Effector memory CD4-positive, alpha-beta T cell (primary cell): ENCODE results near the gene ITPKB.
A peak's percentile ranks its signal among the peaks of the same experiment; 100 is the strongest.

Experiments
- DNase-seq, 3 donors: peaks; one replicate each; pipeline ENCODE4 v3.0.0-alpha.2; 2020
- H3K27ac ChIP-seq: 2 replicates; pipeline ENCODE4 v1.7.0; 2013; ENCODE audit warnings: mild to moderate bottlenecking, low read length, moderate library complexity; ENCODE audit not compliant: insufficient read depth, poor library complexity, severe bottlenecking
- H3K27me3 ChIP-seq: replicated peaks from 2 replicates; pipeline ENCODE4 v1.7.0; 2013; ENCODE audit warnings: mild to moderate bottlenecking, low read length; ENCODE audit not compliant: insufficient read depth, control insufficient read depth, poor library complexity, severe bottlenecking
- H3K36me3 ChIP-seq: 2 replicates; pipeline ENCODE4 v1.7.0; 2013; ENCODE audit warnings: mild to moderate bottlenecking, low read length, moderate library complexity; ENCODE audit not compliant: control insufficient read depth, insufficient read depth
- H3K4me1 ChIP-seq: 2 replicates; pipeline ENCODE4 v1.7.0; 2013; ENCODE audit warnings: low read length, mild to moderate bottlenecking; ENCODE audit not compliant: control insufficient read depth, insufficient read depth, poor library complexity, severe bottlenecking
- H3K4me3 ChIP-seq: 2 replicates; pipeline ENCODE4 v1.7.0; 2013; ENCODE audit warnings: low read length, low read depth, mild to moderate bottlenecking; ENCODE audit not compliant: insufficient read depth, poor library complexity, severe bottlenecking
- H3K9me3 ChIP-seq: 2 replicates; pipeline ENCODE4 v1.7.0; 2013; ENCODE audit warnings: mild to moderate bottlenecking, low read length, moderate library complexity; ENCODE audit not compliant: control insufficient read depth

The ITPKB gene

DNA sequence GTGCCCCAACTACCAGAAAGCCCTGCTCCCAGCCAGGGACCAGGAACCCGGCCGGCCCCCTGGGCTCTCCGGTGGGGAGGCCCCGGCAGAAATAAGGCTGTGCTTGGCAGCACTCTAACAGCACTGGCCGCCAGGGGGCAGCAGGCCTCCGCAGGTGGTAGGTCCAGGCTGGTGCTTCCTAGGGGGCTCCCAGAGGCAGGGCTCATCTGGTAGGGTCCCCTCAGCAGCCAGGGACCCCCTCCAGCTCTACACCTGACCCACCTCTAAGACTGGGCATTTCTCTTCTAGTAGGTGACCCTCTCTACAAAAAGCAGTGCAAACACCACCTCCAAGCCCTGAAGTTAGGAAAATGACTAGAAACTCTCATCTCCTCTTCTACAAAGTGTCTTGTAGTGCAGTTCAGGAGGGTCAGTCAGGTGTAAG is 104.9 kb downstream of the ITPKB start:
- peak overlapping the region; percentile 47 for H3K27ac ChIP-seq
- H3K36me3 ChIP-seq, result peaks cover 58% of the 10 kb centered on the region

DNA sequence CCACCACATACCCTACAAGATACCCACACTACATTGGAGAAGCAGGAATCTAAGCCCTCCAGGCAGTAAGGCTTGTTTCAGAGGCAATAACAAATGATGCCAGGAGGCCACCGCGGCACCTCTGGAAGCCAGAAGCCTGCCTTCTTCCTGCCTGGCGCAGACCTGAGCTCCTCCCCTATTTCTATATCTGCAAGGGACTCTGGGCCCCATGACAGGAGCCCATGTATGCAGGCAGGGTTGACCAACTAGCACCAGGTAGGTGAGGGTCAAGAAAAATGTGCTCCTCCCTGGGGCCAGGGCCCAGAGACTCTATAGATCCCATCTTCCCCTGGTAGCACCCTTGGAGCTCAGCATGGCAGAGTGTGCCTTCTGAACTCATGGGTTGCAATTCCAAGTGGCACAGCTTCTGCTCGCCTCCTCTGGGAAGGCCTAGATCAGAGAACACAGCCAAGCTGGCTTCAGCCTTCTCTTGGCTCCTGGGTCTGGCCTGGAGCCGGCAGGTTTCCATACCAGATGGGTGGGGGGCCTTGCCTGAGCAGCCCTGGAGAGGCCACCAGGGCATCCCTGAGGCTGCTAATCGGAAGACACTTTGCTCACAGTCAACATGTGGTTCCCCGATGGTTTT is 105.4 kb downstream of the ITPKB start:
- H3K4me1 ChIP-seq, result peaks cover 40% of the 10 kb centered on the region
- no peak for DNase-seq
- H3K36me3 ChIP-seq, result peaks cover 53% of the 10 kb centered on the region
- H3K9me3 ChIP-seq, result no peaks in the 10 kb centered on the region
- no peak overlapping the region for H3K4me3 ChIP-seq
- peak overlapping the region; percentile 47 for H3K27ac ChIP-seq
- no peaks in the 10 kb centered on the region for H3K27me3 ChIP-seq

More for the DNA sequence above, 104.9 kb downstream of the ITPKB start:
- H3K9me3 ChIP-seq, result no peaks in the 10 kb centered on the region
- H3K4me3 ChIP-seq, result no peak overlapping the region
- peaks cover 40% of the 10 kb centered on the region for H3K4me1 ChIP-seq
- no peaks in the 10 kb centered on the region for H3K27me3 ChIP-seq
- DNase-seq, result peak; percentile 62 to 78 (median 67)

DNA sequence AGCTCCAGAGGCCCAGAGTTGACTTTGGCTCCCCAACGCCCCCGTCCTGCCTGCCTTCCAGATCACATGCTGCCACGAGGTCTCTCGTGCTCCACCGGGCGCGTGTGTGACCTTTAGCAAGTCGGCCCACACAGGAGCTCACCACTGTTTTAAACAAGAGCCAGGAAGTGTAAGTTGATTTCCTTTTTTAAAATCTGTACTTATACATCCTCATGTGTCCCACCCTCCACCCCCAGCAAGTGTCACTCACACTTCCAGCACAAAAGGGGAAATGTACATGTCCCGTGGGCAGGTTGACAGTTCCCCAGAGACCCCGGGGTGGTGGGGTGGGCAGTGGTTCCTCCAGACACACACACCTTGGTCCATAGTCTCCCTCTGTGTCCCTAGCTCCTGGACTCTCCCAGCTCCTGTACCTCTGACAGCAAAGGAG is 106.1 kb downstream of the ITPKB start:
- Histone ChIP-seq H3K27ac (peak overlapping the region; percentile 26), H3K9me3 (no peaks in the 10 kb centered on the region), H3K36me3 (peaks cover 46% of the 10 kb centered on the region), H3K27me3 (no peaks in the 10 kb centered on the region), H3K4me1 (peaks cover 40% of the 10 kb centered on the region), H3K4me3 (no peak overlapping the region)
- no peak for DNase-seq

GRCh38 chr1:226632169-226632879 is 106.8 kb downstream of the ITPKB start:
- no peaks in the 10 kb centered on the region for H3K27me3 ChIP-seq
- peaks cover 40% of the 10 kb centered on the region for H3K36me3 ChIP-seq
- DNase-seq, result no peak
- peak overlapping the region; percentile 26 for H3K27ac ChIP-seq
- H3K4me1 ChIP-seq, result peaks cover 38% of the 10 kb centered on the region
- no peak overlapping the region for H3K4me3 ChIP-seq
- no peaks in the 10 kb centered on the region for H3K9me3 ChIP-seq

DNA sequence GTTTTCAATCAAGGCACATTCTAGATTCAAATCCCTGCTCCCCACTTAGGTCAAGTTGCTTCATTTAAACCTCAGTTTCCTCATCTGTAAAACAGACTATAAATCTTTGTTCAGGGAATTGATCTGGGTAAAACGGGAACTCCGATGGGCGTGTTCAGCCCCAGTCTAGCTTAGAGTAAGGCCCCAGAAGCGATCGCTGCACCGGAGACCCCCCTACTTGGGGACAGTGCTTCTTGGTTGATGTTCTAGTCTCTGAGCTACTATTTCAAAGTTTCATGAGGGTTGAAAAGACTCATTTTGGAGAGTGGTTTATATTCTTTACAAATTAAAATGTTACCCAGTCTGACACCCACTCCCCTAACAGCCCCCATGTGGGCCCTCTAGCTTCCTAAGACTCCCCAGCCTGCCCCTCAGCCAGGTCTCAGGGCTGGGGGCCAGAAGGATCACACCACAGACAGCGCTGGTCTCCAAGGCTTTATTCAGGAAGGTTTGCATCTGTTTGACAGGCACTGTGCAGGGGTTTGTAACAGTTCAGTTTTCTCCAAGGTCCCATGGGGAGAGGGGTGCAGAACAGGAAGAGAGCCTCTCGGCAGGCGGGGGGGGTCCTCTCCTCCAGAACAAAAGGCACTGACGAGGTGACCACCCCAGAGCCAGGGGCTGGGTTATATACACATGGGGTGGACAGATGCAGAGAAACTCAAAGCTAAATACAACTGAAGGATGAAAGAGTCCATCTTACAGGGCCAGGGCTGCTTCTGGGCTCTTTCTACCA is 107.7 kb downstream of the ITPKB start:
- no peak for DNase-seq
- peaks cover 31% of the 10 kb centered on the region for H3K4me1 ChIP-seq

DNA sequence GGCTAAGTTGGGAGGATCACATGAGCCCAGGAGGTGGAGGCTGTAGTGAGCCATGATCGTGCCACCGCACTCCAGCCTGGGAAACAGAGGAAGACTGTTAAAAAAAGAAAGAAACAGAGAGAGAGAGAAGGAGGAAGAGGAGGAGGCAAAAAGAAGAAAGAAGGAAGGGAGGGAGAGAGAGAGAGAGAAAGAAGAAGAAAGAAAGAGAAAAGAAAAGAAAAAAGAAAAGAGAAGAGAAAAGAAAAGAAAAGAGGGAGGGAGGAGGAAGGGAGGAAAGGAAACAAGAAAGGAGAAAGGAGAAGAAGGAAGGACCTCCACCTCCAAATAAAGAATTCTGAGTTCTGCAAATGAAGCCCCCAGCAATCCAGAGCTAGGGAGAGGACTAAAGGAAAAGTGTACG is 108.5 kb downstream of the ITPKB start:
- peaks cover 34% of the 10 kb centered on the region for H3K36me3 ChIP-seq
- no peak overlapping the region for H3K4me3 ChIP-seq
- no peaks in the 10 kb centered on the region for H3K27me3 ChIP-seq
- DNase-seq, result no peak
- H3K9me3 ChIP-seq, result no peaks in the 10 kb centered on the region
- H3K27ac ChIP-seq, result no peak overlapping the region
- H3K4me1 ChIP-seq, result peaks cover 24% of the 10 kb centered on the region

More for the DNA sequence above, 107.7 kb downstream of the ITPKB start:
- H3K27me3 ChIP-seq, result no peaks in the 10 kb centered on the region
- H3K27ac ChIP-seq, result no peak overlapping the region
- peaks cover 34% of the 10 kb centered on the region for H3K36me3 ChIP-seq
- H3K9me3 ChIP-seq, result no peaks in the 10 kb centered on the region
- H3K4me3 ChIP-seq, result no peak overlapping the region

DNA sequence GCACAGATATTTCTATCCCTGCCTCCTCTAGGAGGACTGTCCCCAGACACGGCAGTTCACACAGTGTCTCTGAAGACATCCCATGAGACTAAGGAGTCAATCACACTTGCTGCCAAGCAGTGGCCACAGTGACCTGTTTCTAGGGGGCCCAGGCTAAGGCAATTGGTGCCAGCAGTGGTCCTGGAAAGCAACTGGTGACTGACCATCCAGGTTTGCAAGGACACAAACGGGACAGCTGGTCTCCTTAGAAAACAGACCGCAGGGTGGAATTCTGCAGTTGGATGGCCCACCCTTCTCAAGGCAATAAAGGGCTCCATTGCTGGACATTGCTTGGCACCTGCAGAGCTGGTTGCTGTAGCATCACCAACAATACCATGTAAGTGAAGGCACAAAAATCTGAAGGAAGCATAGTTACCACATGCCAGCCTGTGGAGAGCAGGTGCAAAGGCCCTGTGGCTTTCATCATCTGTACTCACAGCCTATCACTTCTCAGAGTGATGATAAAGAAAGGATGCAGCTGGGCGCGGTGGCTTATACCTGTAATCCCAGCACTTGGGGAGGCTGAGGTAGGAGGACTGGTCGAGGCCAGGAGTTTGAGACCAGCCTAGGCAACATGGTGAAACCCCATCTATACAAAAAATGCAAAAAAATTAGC is 109.1 kb downstream of the ITPKB start:
- Histone ChIP-seq H3K4me3 (no peak overlapping the region), H3K9me3 (no peaks in the 10 kb centered on the region), H3K36me3 (peaks cover 34% of the 10 kb centered on the region), H3K4me1 (peaks cover 18% of the 10 kb centered on the region), H3K27ac (no peak overlapping the region), H3K27me3 (no peaks in the 10 kb centered on the region)
- DNase-seq, result no peak

- Histone ChIP-seq H3K27ac (no peak overlapping the region), H3K36me3 (peaks cover 29% of the 10 kb centered on the region)
- no peak for DNase-seq
Observed at GRCh38 chr1:226629210-226629895, 109.7 kb downstream of the ITPKB start.

DNA sequence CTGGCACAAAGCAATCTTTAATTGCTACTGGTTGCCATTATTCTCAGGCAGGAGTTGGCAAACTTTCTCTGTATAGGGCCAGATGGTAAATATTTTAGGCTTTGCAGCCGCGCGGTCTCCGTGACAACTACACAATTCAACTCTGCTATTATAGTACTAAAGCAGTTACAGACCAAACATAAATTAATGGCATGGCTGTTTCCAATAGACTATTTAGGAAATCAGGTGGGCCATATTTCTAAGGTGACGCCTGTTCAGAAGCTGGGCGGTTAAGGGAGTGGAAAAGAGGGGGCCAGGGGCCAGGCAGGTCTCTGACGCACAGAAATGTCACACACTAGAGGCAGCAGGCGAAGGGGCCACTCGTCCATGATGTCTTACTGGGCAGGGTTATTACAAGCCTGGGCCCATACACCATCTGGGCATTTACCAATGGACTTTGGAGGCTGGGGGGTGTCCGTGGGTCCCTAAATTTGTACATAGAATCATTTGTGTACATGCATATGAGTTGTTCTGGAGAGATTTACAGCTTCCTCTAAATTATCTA is 110.4 kb downstream of the ITPKB start:
- DNase-seq, result no peak
- Histone ChIP-seq H3K36me3 (peaks cover 27% of the 10 kb centered on the region), H3K4me1 (peaks cover 4% of the 10 kb centered on the region), H3K4me3 (no peak overlapping the region), H3K27me3 (no peaks in the 10 kb centered on the region), H3K9me3 (no peaks in the 10 kb centered on the region), H3K27ac (no peak overlapping the region)

More at GRCh38 chr1:226629210-226629895, 109.7 kb downstream of the ITPKB start:
- H3K9me3 ChIP-seq, result no peaks in the 10 kb centered on the region
- H3K27me3 ChIP-seq, result no peaks in the 10 kb centered on the region
- H3K4me3 ChIP-seq, result no peak overlapping the region
- peaks cover 11% of the 10 kb centered on the region for H3K4me1 ChIP-seq
